Measurements from ENCODE around the gene HPCAL1. TPM values are rescaled to one million over a fixed set of nuclear protein-coding genes. Genes with fewer than 3 reads are reported as not detected.
A peak's percentile ranks its signal among the peaks of the same experiment; 100 is the strongest.

The HPCAL1 gene
- total RNA-seq, 1 donor from 2014 or later, result 12.3 TPM

DNA sequence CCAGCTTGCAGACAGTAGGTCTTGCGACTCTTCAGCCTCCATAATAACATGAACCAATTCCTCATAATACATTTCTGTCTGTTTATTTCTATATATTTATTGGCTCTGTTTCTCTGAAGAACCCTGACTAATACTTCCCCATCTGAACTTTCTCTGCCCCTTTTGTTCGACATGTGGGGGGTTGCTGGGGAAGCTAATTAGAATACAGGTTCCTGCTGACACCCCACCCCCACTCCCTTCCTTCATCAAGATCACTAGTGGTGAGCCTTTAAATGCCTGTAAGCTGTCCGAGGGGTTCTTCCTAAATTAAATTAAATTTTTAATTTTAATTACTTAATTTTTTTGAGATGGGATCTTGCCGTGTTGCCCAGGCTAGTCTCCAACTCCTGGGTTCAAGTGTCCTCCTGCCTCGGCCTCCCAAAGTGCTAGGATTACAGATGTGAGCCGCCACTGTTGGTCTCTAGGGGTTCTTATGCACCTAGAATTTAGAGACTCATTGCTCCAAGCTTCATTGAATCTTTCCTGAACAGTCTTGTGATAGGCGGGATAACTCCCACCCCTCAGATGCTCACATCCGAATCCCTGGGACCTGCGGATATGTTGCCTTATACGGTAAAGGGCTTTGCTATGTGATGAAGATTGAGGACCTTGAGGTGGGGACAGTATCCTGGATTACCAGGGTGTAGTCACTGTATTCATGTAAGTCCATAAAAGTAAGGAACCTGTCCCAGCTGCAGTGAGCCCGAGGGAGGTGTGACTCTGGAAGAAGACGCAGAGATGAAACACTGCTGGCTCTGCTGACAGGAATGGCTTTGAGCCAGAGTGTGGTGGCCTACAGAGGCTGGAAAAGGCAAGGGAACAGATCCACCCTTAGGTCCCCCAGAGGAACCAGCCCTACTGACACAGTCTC lies 26.2 kb downstream of the HPCAL1 start:
- Mint-ChIP-seq H3K36me3 (ENCODE audit: low read depth, unreplicated experiment) (no peaks in the 10 kb centered on the region), H3K27ac (ENCODE audit: unreplicated experiment) (peak overlapping the region; percentile 93), H3K27me3 (ENCODE audit: low read depth, unreplicated experiment) (no peaks in the 10 kb centered on the region), H3K9me3 (ENCODE audit: unreplicated experiment) (peaks cover under 1% of the 10 kb centered on the region), H3K4me1 (ENCODE audit: low read depth, unreplicated experiment) (peaks cover 45% of the 10 kb centered on the region), H3K4me3 (ENCODE audit: unreplicated experiment) (no peak overlapping the region)
- no peak overlapping the region for H3K4me3 ChIP-seq (ENCODE audit: insufficient read depth, low read depth, low read length)
- H3K36me3 ChIP-seq (ENCODE audit: insufficient read depth, low read length), result no peaks in the 10 kb centered on the region
- no peak overlapping the region for H2AFZ ChIP-seq (ENCODE audit: low read depth, low read length)
- no peak for TF ChIP-seq EZH2 (IDR thresholded peaks at IDR 0.05; ENCODE audit: insufficient read depth, low read length)
- TF ChIP-seq, protein P1, sequence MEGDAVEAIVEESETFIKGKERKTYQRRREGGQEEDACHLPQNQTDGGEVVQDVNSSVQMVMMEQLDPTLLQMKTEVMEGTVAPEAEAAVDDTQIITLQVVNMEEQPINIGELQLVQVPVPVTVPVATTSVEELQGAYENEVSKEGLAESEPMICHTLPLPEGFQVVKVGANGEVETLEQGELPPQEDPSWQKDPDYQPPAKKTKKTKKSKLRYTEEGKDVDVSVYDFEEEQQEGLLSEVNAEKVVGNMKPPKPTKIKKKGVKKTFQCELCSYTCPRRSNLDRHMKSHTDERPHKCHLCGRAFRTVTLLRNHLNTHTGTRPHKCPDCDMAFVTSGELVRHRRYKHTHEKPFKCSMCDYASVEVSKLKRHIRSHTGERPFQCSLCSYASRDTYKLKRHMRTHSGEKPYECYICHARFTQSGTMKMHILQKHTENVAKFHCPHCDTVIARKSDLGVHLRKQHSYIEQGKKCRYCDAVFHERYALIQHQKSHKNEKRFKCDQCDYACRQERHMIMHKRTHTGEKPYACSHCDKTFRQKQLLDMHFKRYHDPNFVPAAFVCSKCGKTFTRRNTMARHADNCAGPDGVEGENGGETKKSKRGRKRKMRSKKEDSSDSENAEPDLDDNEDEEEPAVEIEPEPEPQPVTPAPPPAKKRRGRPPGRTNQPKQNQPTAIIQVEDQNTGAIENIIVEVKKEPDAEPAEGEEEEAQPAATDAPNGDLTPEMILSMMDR (IDR thresholded peaks at IDR 0.05; ENCODE audit: insufficient read depth, low read depth, low read length), result no peak
- FAIRE-seq (no peak), DNase-seq (ENCODE audit: low read depth) (no peak)
- H3K4me1 ChIP-seq (ENCODE audit: insufficient read depth, low read length), result peaks cover 33% of the 10 kb centered on the region
- no peaks in the 10 kb centered on the region for H3K27me3 ChIP-seq (ENCODE audit: insufficient read depth, low read length)
- no peak overlapping the region for H3K4me2 ChIP-seq (ENCODE audit: low read length)
- no peaks in the 10 kb centered on the region for H3K9me3 ChIP-seq (ENCODE audit: insufficient read depth, low read depth, low read length)
- no peak overlapping the region for H3K9ac ChIP-seq (ENCODE audit: low read length)
- peaks cover 42% of the 10 kb centered on the region for H4K20me1 ChIP-seq (ENCODE audit: insufficient read depth, low read length)
- H3K79me2 ChIP-seq (ENCODE audit: insufficient read depth, low read length), result peaks cover 68% of the 10 kb centered on the region
- no peak overlapping the region for H3K27ac ChIP-seq (ENCODE audit: low read depth, low read length)

DNA sequence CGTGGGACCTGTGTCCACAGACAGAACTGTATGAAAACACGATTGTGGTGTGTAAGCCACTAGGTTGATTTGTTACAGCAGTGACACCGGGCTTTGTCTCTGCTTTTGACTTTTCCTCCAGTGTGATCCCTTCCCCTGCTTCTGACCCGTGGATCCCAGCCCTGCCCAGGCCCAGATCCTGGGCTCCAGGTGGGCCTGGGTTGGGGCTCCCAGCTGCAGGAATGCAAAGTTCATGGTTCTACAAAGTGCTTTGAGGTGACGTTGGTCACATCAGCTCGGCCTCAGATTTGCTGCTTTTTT lies 26.8 kb downstream of the HPCAL1 start:
- no peaks in the 10 kb centered on the region for H3K36me3 Mint-ChIP-seq (ENCODE audit: low read depth, unreplicated experiment)
- H3K4me1 ChIP-seq (ENCODE audit: insufficient read depth, low read length), result peaks cover 33% of the 10 kb centered on the region
- H3K27ac ChIP-seq (ENCODE audit: low read depth, low read length), result no peak overlapping the region

More for the DNA sequence above, 26.8 kb downstream of the HPCAL1 start:
- FAIRE-seq (no peak), DNase-seq (ENCODE audit: low read depth) (no peak)
- no peak for TF ChIP-seq EZH2 (IDR thresholded peaks at IDR 0.05; ENCODE audit: insufficient read depth, low read length)
- TF ChIP-seq, protein P1 (IDR thresholded peaks at IDR 0.05; ENCODE audit: insufficient read depth, low read depth, low read length), result no peak
- Histone ChIP-seq H3K4me2 (ENCODE audit: low read length) (peak overlapping the region; percentile 75), H3K36me3 (ENCODE audit: insufficient read depth, low read length) (no peaks in the 10 kb centered on the region), H2AFZ (ENCODE audit: low read depth, low read length) (no peak overlapping the region), H3K79me2 (ENCODE audit: insufficient read depth, low read length) (peaks cover 72% of the 10 kb centered on the region), H3K9me3 (ENCODE audit: insufficient read depth, low read depth, low read length) (no peaks in the 10 kb centered on the region), H3K27me3 (ENCODE audit: insufficient read depth, low read length) (no peaks in the 10 kb centered on the region), H4K20me1 (ENCODE audit: insufficient read depth, low read length) (peaks cover 42% of the 10 kb centered on the region), H3K9ac (ENCODE audit: low read length) (no peak overlapping the region), H3K4me3 (ENCODE audit: insufficient read depth, low read depth, low read length) (no peak overlapping the region)
- Mint-ChIP-seq H3K27ac (ENCODE audit: unreplicated experiment) (peak overlapping the region; percentile 93), H3K9me3 (ENCODE audit: unreplicated experiment) (no peaks in the 10 kb centered on the region), H3K4me1 (ENCODE audit: low read depth, unreplicated experiment) (peaks cover 43% of the 10 kb centered on the region), H3K27me3 (ENCODE audit: low read depth, unreplicated experiment) (no peaks in the 10 kb centered on the region), H3K4me3 (ENCODE audit: unreplicated experiment) (no peak overlapping the region)
